ENCODE data around the gene MCF2L2.

MCF2L2 gene

DNA sequence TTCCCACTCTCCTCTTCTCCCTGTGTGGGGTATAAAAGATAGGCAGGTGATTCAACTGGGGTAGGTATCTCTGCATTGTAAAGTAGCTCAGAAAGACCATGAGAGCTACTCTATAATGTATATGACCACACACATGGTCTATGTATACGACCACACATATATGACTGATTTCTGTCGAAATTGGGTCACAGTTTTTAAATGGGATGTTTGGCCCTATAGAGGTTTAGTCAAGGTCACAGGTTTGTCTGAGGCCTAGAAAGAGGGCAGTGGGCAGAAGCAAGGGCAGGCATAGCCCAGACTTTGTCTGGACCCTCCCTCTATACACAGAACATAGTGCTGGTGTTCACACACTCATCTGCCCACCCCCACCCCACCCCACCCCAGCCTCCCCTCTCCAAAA is 270.3 kb downstream of the MCF2L2 start:
- DNase-seq = no peak

DNA sequence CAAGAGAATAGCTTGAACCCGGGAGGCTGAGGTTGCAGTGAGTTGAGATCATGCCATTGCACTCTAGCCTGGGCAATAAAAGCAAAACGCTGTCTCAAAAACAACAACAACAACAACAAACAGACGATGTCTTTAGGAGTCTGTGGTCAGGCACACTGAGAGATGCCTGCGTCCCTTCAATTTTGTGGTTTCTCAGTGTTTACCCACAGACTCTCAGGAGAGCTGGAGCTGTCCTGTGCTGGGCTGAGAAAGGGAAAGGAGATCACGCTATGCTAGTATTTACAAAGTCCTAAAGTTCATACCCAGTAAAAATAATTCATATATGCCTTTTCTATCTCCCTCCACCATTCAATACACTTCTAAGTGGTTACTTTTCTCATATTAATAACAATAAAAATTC is 272.2 kb downstream of the MCF2L2 start:
- no peak for DNase-seq

DNA sequence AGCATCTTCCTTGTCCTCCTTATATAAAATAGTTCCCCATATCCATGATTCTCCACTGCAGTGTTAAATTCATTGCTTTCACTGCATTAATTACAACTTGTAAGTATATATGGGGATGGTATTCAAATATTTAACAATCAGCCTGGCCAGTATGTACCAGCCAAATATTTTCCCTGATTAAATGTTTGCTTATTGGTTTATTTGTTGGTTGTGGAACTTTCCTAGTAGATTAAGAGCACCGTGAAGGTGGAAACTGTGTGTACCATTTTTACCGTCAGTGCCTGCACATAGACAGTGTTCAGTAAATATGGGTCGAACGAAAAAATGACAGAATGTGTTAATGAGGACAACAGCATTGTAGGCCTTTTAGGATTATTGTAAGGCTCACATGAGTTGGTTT is 272.9 kb downstream of the MCF2L2 start:
- no peak for DNase-seq

DNA sequence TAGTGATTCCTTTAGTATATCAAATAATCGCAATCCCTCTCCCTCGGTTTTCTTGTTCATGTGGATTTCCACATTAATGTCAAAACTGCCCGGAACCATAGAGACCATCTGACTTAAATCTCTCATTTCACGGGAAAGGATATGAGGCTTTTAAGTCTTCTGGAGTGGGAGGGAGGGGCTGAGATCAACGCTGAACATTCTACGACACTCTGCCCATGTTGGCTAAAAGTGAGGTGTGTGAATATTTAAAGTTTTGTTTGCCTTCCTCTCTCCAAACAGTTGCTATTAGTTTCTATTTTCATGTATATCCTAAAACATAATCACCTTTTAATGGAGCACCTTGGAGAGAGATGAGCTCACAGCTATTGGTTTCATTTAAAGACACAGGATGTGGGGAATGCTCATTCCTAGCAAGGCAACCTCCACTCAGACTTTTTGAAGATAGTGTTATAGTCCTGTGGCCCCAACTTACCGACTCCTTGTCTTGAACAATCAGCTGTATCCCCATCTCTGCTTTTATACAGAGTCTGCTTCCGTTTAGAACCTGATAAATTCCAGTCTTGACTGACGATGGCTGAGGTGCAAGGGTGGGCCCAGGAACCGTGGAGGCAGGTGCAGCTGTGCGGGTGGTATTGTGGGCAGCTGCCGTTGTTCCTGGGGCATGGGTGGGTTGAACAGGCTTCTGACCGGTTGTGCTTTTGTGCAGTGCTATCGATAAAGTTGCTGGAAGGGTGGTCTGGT is 275.0 kb downstream of the MCF2L2 start:
- DNase-seq = no peak

DNA sequence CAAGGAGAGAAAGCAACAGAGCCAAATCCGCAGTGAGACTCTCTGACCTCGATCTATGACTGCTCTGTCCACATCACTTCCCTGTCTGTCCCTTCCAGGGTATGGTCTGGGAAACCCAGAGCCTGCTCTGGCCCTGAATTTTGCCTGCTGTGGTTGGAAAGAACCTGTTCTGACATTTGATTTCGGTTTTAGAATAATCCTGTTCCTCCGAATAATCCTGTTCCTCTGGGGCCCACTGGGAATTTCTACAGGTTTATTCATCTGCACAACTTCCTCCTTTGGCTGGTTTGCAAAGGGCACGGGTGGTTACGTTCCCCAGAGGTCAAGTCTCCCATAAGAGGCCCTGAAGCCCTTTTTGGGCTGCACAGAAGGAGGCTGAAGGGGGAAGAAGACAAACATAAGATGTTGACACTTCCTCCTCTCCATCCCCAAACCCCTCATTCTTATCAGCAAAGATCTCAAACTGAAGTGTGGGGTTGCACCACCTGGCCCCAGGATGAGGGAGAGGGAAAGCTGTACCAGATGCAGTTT is 276.5 kb downstream of the MCF2L2 start:
- DNase-seq = no peak

DNA sequence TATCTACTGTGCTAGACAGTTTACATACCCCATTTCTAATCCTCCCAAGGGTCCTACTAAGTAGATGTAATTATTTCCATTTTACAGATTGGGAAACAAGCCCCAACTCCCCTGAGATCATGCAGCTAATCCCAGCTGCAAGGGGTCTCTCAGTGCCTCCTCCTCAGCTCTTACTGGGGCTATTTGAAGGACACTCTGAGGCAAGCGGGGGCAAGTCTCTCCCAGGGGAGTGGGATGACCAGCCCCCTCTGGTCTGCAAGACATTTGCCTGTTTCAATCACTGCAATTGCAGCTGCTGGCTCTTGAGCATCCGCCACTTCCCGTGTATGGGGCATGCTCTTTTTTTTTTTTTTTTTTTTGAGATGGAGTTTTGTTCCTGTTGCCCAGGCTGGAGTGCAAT is 277.3 kb downstream of the MCF2L2 start:
- DNase-seq = no peak

DNA sequence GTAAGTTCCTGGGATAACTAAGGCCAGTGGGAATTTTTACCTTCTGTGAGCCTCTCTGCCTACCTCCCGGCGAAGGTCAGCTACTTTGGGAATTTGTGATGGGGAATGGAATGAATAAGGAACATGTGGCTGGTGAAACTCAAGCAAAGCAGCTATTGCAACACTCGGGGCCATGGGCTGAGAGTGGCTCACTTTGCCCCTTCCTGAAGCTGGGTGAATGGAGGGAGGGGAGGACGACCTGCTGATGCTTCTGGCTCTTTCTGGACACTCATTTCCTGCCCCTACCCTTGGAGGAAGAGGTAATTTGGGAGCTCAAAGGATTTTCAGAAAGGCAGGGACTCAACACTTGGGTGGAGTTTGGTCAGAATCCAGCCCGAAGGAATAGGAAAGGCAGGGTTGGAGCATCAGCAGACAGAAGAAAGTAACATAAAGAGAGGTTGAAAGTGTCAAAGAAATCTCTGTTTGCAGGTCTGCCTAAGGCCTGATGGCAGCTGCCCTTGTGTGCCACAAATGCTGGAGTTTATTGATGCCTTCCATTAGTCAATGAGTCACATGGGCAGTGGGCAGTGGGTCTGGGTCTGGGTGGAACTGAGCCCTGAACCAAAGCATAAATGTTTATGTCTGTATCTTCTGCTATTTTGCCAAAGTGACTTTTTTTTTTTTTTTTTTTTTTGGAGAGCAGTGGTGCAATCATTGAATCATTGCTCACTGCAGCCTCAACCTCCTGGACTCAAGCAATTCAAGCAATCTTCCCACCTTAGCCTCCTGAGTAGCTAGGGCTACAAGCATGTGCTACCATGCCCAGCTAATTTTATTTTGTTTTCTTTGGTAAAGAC is 278.3 kb downstream of the MCF2L2 start:
- no peak for DNase-seq

DNA sequence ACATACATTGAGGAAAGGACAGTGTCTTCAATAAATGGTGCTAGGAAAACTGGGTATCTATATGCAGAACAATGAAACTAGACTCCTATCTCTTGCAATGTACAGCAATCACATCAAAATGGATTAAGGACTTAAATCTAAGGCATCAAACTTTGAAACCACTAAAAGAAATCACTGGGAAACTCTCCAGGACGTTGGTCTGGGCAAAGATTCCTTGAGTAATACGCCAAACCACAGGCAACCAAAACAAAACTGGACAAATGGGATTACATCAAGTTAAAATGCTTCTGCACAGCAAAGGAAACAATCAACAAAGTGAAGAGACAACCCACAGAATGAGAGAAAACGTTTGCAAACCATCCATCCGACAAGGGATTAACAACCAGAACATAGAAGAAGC is 280.4 kb downstream of the MCF2L2 start:
- no peak for DNase-seq

DNA sequence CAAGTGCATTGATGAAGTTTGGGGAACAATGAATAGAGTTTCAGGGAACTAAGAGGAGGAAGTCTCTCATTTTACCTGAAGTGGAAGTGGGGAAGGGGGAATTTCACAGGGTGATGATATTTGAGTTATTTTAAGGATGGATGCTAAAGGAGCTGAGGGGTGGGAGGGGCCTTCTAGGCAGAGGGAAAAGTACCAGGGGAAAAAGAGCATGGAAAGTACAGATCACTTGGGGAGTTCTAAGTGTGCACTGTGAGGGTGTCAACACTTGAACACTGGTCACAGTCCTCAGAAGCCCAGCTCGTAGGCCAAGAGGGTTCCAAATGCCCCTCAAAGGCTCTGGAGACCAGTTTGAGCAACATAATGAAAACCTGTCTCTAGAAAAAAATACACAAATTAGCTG is 284.1 kb downstream of the MCF2L2 start:
- DNase-seq = no peak

DNA sequence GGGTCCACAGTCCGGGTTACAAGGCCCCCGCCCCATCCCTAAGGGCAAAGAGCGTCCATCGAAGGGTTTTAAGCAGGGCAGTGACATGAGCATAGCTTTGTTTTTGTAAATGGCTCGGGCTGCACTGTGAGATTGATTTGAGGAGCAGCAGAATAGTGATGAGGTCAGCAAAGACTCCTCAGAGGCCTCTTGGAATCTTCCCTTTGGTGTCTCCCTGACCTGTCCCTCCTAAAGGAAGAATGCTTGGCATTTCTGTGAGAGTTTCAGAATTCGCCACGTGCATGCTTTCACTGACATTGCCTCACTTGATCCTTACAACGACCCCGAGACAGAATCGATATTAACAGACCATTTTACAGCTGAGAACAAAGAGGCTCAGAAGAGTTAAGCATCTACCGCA is 286.2 kb downstream of the MCF2L2 start:
- DNase-seq = no peak

DNA sequence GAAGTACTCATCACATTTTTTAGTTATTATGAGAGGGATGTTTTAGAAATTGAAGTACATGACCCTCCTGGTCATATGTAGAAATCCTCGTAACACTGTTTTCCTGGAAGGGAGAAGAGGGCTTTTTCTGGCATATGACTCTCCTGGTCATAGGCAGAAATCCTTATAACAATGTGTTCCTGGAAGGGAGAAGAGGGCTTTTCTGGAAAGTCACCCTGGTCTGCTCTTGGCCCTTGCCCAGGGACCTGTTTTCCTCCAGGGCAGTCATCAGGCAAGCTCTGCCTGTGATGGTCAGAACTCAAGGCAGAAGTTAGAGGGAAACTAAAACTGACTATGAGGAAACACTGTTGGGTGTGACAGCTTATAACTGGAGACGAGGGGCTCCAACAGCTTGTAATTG is 293.6 kb downstream of the MCF2L2 start:
- DNase-seq = no peak

DNA sequence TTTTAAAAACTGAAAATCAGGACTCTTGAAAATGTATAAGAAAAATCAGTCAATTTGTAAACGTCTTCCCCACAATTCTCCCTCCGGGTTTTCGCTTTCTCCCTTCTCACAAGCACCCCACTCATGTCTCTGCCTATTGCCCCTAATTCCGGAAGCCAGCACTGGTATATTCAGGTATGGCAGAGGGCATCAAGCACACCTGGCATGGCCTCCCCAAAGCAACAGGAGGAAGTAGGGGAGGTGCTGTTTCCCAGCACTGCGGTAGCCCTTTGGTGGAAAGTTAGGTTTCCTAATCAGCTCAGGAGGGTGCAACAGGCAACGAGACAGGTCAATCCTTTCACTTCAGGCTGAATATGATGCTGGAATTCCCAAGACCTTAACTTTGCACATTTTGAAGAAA is 296.0 kb downstream of the MCF2L2 start:
- no peak for DNase-seq

DNA sequence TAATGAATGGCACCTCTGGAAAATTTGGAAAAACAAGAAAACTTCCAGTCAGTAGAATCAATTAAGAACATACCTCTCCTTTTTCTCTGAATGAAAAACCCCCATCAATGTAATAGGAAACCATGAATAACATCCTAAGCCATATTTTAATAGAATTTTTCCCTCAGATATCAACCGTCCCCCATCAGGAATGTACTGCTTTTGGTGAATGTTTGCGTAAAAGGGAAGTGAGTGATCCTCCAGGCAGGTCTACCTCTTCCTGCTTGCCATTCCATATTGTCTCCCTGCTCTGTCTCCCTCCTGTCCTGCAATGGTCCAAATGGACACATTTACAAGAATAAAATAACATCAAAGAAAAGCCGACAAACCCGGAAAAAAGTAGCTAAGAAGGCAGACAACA is 296.7 kb downstream of the MCF2L2 start:
- no peak for DNase-seq

DNA sequence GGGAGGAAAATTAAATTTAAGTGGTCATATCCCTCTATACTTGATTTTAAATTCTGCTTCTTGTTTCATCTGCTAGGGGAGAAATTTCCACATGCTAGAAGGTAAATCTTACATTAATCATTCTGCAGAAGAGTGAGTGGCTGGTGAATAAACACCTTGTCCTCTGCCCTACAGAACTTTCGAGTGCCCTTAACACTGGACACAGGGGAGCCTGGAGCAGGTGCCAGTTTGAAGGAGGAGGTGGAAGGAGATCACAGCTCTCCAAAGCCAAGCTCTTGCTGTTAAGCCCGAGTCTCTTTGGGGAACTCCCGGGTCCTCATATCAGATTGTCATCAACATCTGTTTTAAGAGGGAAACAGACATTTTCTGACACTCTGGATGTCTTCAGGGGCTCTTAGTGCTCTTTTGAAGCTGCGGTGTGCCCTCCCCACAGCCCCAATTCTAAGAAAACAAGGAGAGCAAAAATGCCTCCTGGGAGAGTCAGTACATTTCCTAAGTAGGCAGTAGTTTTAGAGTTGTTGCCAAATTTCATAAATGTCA is 297.2 kb downstream of the MCF2L2 start:
- no peak for DNase-seq

DNA sequence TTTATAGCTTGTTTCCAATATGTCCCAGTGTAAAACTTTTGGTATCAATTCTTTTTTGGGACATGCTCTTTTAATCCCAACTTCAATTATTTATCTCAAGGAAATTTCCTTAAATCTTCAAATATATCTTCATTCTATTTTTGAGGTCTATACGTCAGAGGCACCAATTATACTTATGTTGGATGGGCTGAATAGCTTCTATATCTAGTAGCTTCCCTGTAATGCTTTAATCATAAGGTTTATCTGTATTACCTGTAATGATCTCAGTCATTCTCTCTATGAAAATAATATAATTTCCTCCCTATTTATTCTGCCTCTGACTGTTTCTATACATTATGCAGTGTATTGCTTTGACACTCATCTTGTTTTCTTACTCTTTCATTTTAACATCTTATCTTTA is 299.2 kb downstream of the MCF2L2 start:
- no peak for DNase-seq

DNA sequence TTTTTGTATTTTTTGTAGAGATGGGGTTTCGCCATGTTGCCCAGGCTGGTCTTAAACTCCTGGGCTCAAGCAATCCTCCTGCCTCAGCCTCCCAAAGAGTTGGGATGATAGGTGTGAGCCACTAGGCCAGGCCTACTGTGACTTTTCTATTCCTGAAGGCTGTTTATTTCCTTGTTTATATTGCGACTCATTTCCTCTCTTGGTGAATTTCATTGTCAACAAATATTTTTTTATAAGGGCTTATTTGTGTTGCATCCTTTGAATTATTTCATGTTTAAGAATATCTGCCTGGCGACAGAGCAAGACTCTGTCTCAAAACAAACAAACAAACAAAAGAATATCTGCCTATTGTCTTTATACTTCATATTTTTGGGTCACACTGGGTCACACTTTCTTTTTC is 299.7 kb downstream of the MCF2L2 start:
- DNase-seq = no peak

Data from NCI-H748 treated with DMSO at 0.1 percent for 48 hours (cell line).